ENCODE data around the gene THAP3. TPM values are rescaled to one million over a fixed set of nuclear protein-coding genes. Genes with fewer than 3 reads are reported as not detected.
A peak's percentile ranks its signal among the peaks of the same experiment; 100 is the strongest.

THAP3 gene
- total RNA-seq, 2 donors from 2014 or later = 13.0 to 22.4 TPM

DNA sequence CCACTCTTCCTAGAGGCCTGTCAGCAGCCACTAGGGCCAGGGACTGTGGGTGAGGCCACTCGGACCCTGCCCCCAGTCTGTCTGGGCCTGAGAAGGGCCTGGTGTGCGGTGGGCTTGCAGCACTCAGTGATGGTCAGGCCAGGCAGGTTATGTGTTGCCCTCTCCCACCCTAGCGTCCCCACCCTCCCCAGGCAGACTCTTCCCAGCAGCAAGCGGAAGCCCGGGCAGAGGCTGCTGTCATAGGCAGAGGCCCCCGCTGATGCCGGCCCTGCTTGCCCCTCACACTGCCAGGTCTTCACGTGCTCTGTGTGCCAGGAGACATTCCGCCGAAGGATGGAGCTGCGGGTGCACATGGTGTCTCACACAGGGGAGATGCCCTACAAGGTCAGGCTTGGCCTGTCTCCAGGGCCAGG is 38.3 kb upstream of the THAP3 start:
- H3K27ac ChIP-seq (ENCODE audit: low read depth, low read length) = no peak overlapping the region
- H3K9me3 ChIP-seq (ENCODE audit: control insufficient read depth, low read length) = no peaks in the 10 kb centered on the region
- no peaks in the 10 kb centered on the region for H3K4me1 ChIP-seq (ENCODE audit: control insufficient read depth, insufficient read depth, low read length)
- H3K36me3 ChIP-seq (ENCODE audit: control insufficient read depth, insufficient read depth, low read length) = peaks cover 23% of the 10 kb centered on the region
- Mint-ChIP-seq H3K9me3 (no peaks in the 10 kb centered on the region), H3K4me3 (no peak overlapping the region), H3K27me3 (ENCODE audit: insufficient read depth) (no peaks in the 10 kb centered on the region), H3K36me3 (ENCODE audit: low read depth) (peaks cover 25% of the 10 kb centered on the region), H3K27ac (no peak overlapping the region), H3K4me1 (peaks cover 12% of the 10 kb centered on the region)
- no peak for DNase-seq
- TF ChIP-seq, protein P1, sequence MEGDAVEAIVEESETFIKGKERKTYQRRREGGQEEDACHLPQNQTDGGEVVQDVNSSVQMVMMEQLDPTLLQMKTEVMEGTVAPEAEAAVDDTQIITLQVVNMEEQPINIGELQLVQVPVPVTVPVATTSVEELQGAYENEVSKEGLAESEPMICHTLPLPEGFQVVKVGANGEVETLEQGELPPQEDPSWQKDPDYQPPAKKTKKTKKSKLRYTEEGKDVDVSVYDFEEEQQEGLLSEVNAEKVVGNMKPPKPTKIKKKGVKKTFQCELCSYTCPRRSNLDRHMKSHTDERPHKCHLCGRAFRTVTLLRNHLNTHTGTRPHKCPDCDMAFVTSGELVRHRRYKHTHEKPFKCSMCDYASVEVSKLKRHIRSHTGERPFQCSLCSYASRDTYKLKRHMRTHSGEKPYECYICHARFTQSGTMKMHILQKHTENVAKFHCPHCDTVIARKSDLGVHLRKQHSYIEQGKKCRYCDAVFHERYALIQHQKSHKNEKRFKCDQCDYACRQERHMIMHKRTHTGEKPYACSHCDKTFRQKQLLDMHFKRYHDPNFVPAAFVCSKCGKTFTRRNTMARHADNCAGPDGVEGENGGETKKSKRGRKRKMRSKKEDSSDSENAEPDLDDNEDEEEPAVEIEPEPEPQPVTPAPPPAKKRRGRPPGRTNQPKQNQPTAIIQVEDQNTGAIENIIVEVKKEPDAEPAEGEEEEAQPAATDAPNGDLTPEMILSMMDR (conservative IDR thresholded peaks at IDR 0.05) = no peak
- no peaks in the 10 kb centered on the region for H3K27me3 ChIP-seq (ENCODE audit: control insufficient read depth, insufficient read depth, low read length, poor library complexity, severe bottlenecking)
- 91 to 95% methylated on average over 9 to 11 of the region's 11 CpGs for WGBS, 2 experiments (ENCODE audit: insufficient coverage in 1 of 2, insufficient read length in 1 of 2)
- no peak overlapping the region for H3K9ac ChIP-seq (ENCODE audit: extremely low read depth, low read length, poor library complexity, severe bottlenecking)
- H3K4me3 ChIP-seq (ENCODE audit: low read length) = no peak overlapping the region

DNA sequence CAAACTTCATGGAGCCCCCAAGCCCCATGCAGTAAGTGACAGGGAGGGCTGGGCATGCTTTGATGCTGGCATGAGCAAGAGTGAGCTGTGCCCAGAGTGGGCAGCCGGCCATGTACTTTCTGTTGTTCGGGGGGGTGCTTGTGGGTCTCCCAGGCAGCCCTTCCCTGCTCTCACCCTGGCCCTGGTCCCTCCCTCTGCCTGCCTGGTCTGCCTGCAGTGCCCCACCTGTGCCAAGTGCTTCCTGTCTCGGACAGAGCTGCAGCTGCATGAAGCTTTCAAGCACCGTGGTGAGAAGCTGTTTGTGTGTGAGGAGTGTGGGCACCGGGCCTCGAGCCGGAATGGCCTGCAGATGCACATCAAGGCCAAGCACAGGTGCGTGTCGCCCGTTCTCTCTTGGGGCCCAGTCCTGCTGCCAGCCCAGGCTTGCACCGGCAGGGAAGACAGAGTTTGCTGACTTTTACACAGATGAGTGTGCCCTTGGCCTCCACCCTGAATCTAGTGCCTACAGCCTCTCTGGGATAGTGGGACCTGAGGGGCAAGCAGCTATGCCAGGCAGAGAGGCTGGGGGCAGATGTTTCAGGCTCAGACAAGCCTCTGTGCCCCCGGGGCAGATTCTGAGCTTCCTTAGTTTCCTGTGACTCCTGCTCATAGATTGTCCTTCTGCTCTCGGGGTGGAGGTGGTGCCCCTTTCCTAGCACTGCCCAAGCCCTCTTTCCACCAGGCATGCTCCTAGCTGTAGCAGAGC is 37.2 kb upstream of the THAP3 start:
- Histone ChIP-seq H3K9me3 (ENCODE audit: control insufficient read depth, low read length) (no peaks in the 10 kb centered on the region), H3K27me3 (ENCODE audit: control insufficient read depth, insufficient read depth, low read length, poor library complexity, severe bottlenecking) (no peaks in the 10 kb centered on the region), H3K9ac (ENCODE audit: extremely low read depth, low read length, poor library complexity, severe bottlenecking) (no peak overlapping the region), H3K4me3 (ENCODE audit: low read length) (no peak overlapping the region), H3K4me1 (ENCODE audit: control insufficient read depth, insufficient read depth, low read length) (no peaks in the 10 kb centered on the region), H3K27ac (ENCODE audit: low read depth, low read length) (no peak overlapping the region), H3K36me3 (ENCODE audit: control insufficient read depth, insufficient read depth, low read length) (peaks cover 29% of the 10 kb centered on the region)
- Mint-ChIP-seq H3K4me3 (no peak overlapping the region), H3K27ac (no peak overlapping the region), H3K4me1 (peaks cover 6% of the 10 kb centered on the region), H3K36me3 (ENCODE audit: low read depth) (peaks cover 20% of the 10 kb centered on the region), H3K9me3 (no peaks in the 10 kb centered on the region), H3K27me3 (ENCODE audit: insufficient read depth) (no peaks in the 10 kb centered on the region)
- TF ChIP-seq, protein P1 (conservative IDR thresholded peaks at IDR 0.05) = no peak
- no peak for DNase-seq
- WGBS, 2 experiments (ENCODE audit: insufficient coverage in 1 of 2, insufficient read length in 1 of 2) = 94 to 96% methylated on average over 10 to 13 of the region's 13 CpGs

DNA sequence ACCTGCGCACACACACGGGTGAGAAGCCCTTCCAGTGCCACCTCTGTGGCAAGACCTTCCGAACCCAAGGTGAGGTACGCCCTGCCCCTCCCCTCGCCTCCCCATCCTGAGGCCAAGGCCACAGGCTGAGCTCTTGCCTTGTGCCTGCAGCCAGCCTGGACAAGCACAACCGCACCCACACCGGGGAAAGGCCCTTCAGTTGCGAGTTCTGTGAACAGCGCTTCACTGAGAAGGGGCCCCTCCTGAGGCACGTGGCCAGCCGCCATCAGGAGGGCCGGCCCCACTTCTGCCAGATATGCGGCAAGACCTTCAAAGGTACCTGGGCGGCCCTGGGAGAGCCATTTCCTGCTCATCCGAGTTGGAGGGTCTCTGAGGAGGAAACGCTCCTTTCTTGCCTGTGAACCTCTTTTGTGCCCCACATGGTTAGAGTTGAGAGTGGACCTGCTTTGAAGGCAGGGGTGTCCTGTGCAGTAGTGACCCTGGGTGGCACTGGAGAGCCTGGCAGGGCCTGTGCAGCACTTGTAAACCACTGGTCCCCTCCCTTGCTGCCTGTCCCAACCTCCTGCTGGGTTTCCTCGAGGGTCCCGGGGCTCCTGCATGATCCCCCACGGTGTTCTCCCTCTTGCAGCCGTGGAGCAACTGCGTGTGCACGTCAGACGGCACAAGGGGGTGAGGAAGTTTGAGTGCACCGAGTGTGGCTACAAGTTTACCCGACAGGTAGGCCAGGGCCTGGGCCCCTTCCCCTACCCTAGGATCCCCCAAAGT is 36.4 kb upstream of the THAP3 start:
- Histone ChIP-seq H3K27me3 (ENCODE audit: control insufficient read depth, insufficient read depth, low read length, poor library complexity, severe bottlenecking) (no peaks in the 10 kb centered on the region), H3K36me3 (ENCODE audit: control insufficient read depth, insufficient read depth, low read length) (peaks cover 37% of the 10 kb centered on the region), H3K9ac (ENCODE audit: extremely low read depth, low read length, poor library complexity, severe bottlenecking) (no peak overlapping the region), H3K4me1 (ENCODE audit: control insufficient read depth, insufficient read depth, low read length) (no peaks in the 10 kb centered on the region), H3K4me3 (ENCODE audit: low read length) (no peak overlapping the region), H3K27ac (ENCODE audit: low read depth, low read length) (no peak overlapping the region), H3K9me3 (ENCODE audit: control insufficient read depth, low read length) (no peaks in the 10 kb centered on the region)
- no peak for DNase-seq
- Mint-ChIP-seq H3K27me3 (ENCODE audit: insufficient read depth) (no peaks in the 10 kb centered on the region), H3K4me1 (peaks cover 5% of the 10 kb centered on the region), H3K9me3 (no peaks in the 10 kb centered on the region), H3K27ac (peak overlapping the region; percentile 30), H3K36me3 (ENCODE audit: low read depth) (peaks cover 18% of the 10 kb centered on the region), H3K4me3 (no peak overlapping the region)
- 92 to 96% methylated on average over 19 to 25 of the region's 25 CpGs for WGBS, 2 experiments (ENCODE audit: insufficient coverage in 1 of 2, insufficient read length in 1 of 2)
- TF ChIP-seq, protein P1 (conservative IDR thresholded peaks at IDR 0.05) = no peak

All from endodermal cell (in vitro differentiated cells).